Measurements from ENCODE around the gene ZCWPW2.

Gene ZCWPW2

GRCh38 chr3:28386049-28386448, 37.5 kb downstream of the ZCWPW2 start:
- Histone ChIP-seq H3K4me3 (ENCODE audit: insufficient read length, low read depth) (no peak overlapping the region), H3K4me1 (ENCODE audit: insufficient read depth, insufficient read length) (no peaks in the 10 kb centered on the region), H3K27me3 (ENCODE audit: insufficient read depth, insufficient read length) (no peaks in the 10 kb centered on the region), H3K36me3 (ENCODE audit: insufficient read depth, insufficient read length, low read length) (no peaks in the 10 kb centered on the region), H3K9me3 (ENCODE audit: insufficient read depth, low read length) (no peaks in the 10 kb centered on the region), H3K9ac (ENCODE audit: insufficient read length, low read depth) (no peak overlapping the region)
- TF ChIP-seq YY1 (IDR thresholded peaks at IDR 0.05; ENCODE audit: insufficient read depth, insufficient read length) = no peak
- TF ChIP-seq ZNF274 (IDR thresholded peaks at IDR 0.05; ENCODE audit: low read depth, low read length) = no peak
- no peak for TF ChIP-seq SUZ12 (IDR thresholded peaks at IDR 0.05; ENCODE audit: extremely low read depth, insufficient read depth, insufficient read length)
- DNase-seq (ENCODE audit: low read depth, low spot score) = no peak

DNA sequence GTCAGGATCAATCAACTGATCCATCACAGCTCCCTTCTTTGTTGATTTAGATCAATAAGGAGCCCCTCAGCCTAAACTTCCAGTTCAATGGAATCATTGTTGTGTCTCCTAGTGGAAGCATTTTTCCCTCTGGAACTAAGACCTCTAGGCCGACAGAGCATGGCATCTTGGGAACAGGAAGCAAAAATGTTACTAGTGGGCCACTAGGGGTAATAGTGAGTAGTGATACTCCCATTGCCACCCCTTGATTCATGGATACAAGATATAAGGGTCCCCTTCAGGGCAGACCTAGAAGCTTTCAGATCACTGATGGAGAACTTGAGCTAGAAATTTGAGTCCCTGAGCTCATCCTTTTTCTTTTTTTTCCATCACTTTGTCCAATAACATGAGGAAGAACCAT, 40.5 kb downstream of the ZCWPW2 start:
- Histone ChIP-seq H3K36me3 (ENCODE audit: insufficient read depth, insufficient read length, low read length) (no peaks in the 10 kb centered on the region), H3K9ac (ENCODE audit: insufficient read length, low read depth) (no peak overlapping the region), H3K4me3 (ENCODE audit: insufficient read length, low read depth) (no peak overlapping the region), H3K27me3 (ENCODE audit: insufficient read depth, insufficient read length) (no peaks in the 10 kb centered on the region), H3K4me1 (ENCODE audit: insufficient read depth, insufficient read length) (no peaks in the 10 kb centered on the region), H3K9me3 (ENCODE audit: insufficient read depth, low read length) (no peaks in the 10 kb centered on the region)
- no peak for DNase-seq (ENCODE audit: low read depth, low spot score)
- no peak for TF ChIP-seq SUZ12 (IDR thresholded peaks at IDR 0.05; ENCODE audit: extremely low read depth, insufficient read depth, insufficient read length)
- no peak for TF ChIP-seq ZNF274 (IDR thresholded peaks at IDR 0.05; ENCODE audit: low read depth, low read length)
- no peak for TF ChIP-seq YY1 (IDR thresholded peaks at IDR 0.05; ENCODE audit: insufficient read depth, insufficient read length)

DNA sequence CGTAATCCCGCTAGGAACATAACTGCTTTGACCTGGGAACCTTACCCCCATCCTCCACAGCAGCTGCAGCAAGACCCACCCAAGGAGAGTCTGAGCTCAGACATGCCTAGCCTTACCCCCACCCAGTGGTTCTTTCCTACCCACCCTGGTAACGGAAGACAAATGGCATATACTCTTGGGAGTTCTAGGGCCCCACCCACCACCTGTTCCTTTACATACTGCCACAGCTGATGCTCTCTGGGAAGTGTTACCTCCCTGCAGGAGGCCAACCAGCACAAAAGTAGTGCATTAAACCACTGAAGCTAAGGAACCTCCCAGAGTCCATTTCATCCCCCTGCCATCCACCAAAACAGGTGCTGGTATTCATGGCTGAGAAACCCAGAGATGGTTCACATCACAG, 50.7 kb downstream of the ZCWPW2 start:
- no peak for TF ChIP-seq ZNF274 (IDR thresholded peaks at IDR 0.05; ENCODE audit: low read depth, low read length)
- no peak for TF ChIP-seq YY1 (IDR thresholded peaks at IDR 0.05; ENCODE audit: insufficient read depth, insufficient read length)
- no peak for TF ChIP-seq SUZ12 (IDR thresholded peaks at IDR 0.05; ENCODE audit: extremely low read depth, insufficient read depth, insufficient read length)
- Histone ChIP-seq H3K36me3 (ENCODE audit: insufficient read depth, insufficient read length, low read length) (no peaks in the 10 kb centered on the region), H3K9me3 (ENCODE audit: insufficient read depth, low read length) (peaks cover 4% of the 10 kb centered on the region; the same call in 1 of the 2 replicates), H3K9ac (ENCODE audit: insufficient read length, low read depth) (no peak overlapping the region), H3K4me1 (ENCODE audit: insufficient read depth, insufficient read length) (no peaks in the 10 kb centered on the region), H3K27me3 (ENCODE audit: insufficient read depth, insufficient read length) (no peaks in the 10 kb centered on the region), H3K4me3 (ENCODE audit: insufficient read length, low read depth) (no peak overlapping the region)
- peak; percentile 3 for DNase-seq (ENCODE audit: low read depth, low spot score)

DNA sequence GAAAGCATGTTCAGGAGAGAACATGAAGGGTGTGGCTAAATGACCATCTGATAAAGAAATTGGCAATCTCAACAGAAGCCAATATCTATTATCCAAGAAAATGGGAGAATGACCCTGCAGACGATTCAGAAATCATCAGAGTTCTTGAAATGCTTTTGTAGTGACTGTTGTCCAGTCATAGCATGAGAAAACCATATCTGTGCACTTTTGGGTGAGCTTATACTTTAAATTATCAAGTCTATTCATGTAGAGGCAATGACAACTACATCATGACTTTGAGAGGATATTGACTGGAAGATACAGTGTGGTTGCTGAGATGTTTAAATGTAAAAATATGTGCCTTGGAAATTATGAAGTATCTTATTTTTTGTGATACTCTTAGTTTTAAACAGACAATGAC, 57.7 kb downstream of the ZCWPW2 start:
- no peaks in the 10 kb centered on the region for H3K36me3 ChIP-seq (ENCODE audit: insufficient read depth, insufficient read length, low read length)
- H3K27me3 ChIP-seq (ENCODE audit: insufficient read depth, insufficient read length) = no peaks in the 10 kb centered on the region
- DNase-seq (ENCODE audit: low read depth, low spot score) = no peak
- TF ChIP-seq YY1 (IDR thresholded peaks at IDR 0.05; ENCODE audit: insufficient read depth, insufficient read length) = no peak
- TF ChIP-seq SUZ12 (IDR thresholded peaks at IDR 0.05; ENCODE audit: extremely low read depth, insufficient read depth, insufficient read length) = no peak
- TF ChIP-seq ZNF274 (IDR thresholded peaks at IDR 0.05; ENCODE audit: low read depth, low read length) = no peak
- no peaks in the 10 kb centered on the region for H3K9me3 ChIP-seq (ENCODE audit: insufficient read depth, low read length)
- no peak overlapping the region for H3K9ac ChIP-seq (ENCODE audit: insufficient read length, low read depth)
- no peaks in the 10 kb centered on the region for H3K4me1 ChIP-seq (ENCODE audit: insufficient read depth, insufficient read length)
- no peak overlapping the region for H3K4me3 ChIP-seq (ENCODE audit: insufficient read length, low read depth)

- no peak for TF ChIP-seq YY1 (IDR thresholded peaks at IDR 0.05; ENCODE audit: insufficient read depth, insufficient read length)
- H3K9ac ChIP-seq (ENCODE audit: insufficient read length, low read depth) = no peak overlapping the region
- no peaks in the 10 kb centered on the region for H3K9me3 ChIP-seq (ENCODE audit: insufficient read depth, low read length)
- no peaks in the 10 kb centered on the region for H3K4me1 ChIP-seq (ENCODE audit: insufficient read depth, insufficient read length)
- H3K27me3 ChIP-seq (ENCODE audit: insufficient read depth, insufficient read length) = no peaks in the 10 kb centered on the region
- no peak overlapping the region for H3K4me3 ChIP-seq (ENCODE audit: insufficient read length, low read depth)
- no peaks in the 10 kb centered on the region for H3K36me3 ChIP-seq (ENCODE audit: insufficient read depth, insufficient read length, low read length)
- no peak for DNase-seq (ENCODE audit: low read depth, low spot score)
Observed at GRCh38 chr3:28449398-28449797, 100.9 kb downstream of the ZCWPW2 start.

- H3K9me3 ChIP-seq (ENCODE audit: insufficient read depth, low read length) = no peaks in the 10 kb centered on the region
- no peak for TF ChIP-seq SUZ12 (IDR thresholded peaks at IDR 0.05; ENCODE audit: extremely low read depth, insufficient read depth, insufficient read length)
- TF ChIP-seq YY1 (IDR thresholded peaks at IDR 0.05; ENCODE audit: insufficient read depth, insufficient read length) = no peak
- no peak for TF ChIP-seq ZNF274 (IDR thresholded peaks at IDR 0.05; ENCODE audit: low read depth, low read length)
- DNase-seq (ENCODE audit: low read depth, low spot score) = no peak
Observed at GRCh38 chr3:28462866-28463265, 114.3 kb downstream of the ZCWPW2 start.

GRCh38 chr3:28467414-28467813, 118.9 kb downstream of the ZCWPW2 start:
- TF ChIP-seq YY1 (IDR thresholded peaks at IDR 0.05; ENCODE audit: insufficient read depth, insufficient read length) (no peak), SUZ12 (IDR thresholded peaks at IDR 0.05; ENCODE audit: extremely low read depth, insufficient read depth, insufficient read length) (no peak), ZNF274 (IDR thresholded peaks at IDR 0.05; ENCODE audit: low read depth, low read length) (no peak)
- H3K4me1 ChIP-seq (ENCODE audit: insufficient read depth, insufficient read length) = no peaks in the 10 kb centered on the region
- no peak overlapping the region for H3K4me3 ChIP-seq (ENCODE audit: insufficient read length, low read depth)
- H3K9ac ChIP-seq (ENCODE audit: insufficient read length, low read depth) = no peak overlapping the region
- DNase-seq (ENCODE audit: low read depth, low spot score) = no peak
- no peaks in the 10 kb centered on the region for H3K9me3 ChIP-seq (ENCODE audit: insufficient read depth, low read length)
- no peaks in the 10 kb centered on the region for H3K36me3 ChIP-seq (ENCODE audit: insufficient read depth, insufficient read length, low read length)
- no peaks in the 10 kb centered on the region for H3K27me3 ChIP-seq (ENCODE audit: insufficient read depth, insufficient read length)

More at GRCh38 chr3:28462866-28463265, 114.3 kb downstream of the ZCWPW2 start:
- H3K36me3 ChIP-seq (ENCODE audit: insufficient read depth, insufficient read length, low read length) = no peaks in the 10 kb centered on the region
- no peak overlapping the region for H3K4me3 ChIP-seq (ENCODE audit: insufficient read length, low read depth)
- no peak overlapping the region for H3K9ac ChIP-seq (ENCODE audit: insufficient read length, low read depth)
- no peaks in the 10 kb centered on the region for H3K27me3 ChIP-seq (ENCODE audit: insufficient read depth, insufficient read length)
- no peaks in the 10 kb centered on the region for H3K4me1 ChIP-seq (ENCODE audit: insufficient read depth, insufficient read length)

- no peaks in the 10 kb centered on the region for H3K36me3 ChIP-seq (ENCODE audit: insufficient read depth, insufficient read length, low read length)
- H3K9me3 ChIP-seq (ENCODE audit: insufficient read depth, low read length) = no peaks in the 10 kb centered on the region
- H3K4me3 ChIP-seq (ENCODE audit: insufficient read length, low read depth) = no peak overlapping the region
- peak; percentile 16 for DNase-seq (ENCODE audit: low read depth, low spot score)
- no peaks in the 10 kb centered on the region for H3K27me3 ChIP-seq (ENCODE audit: insufficient read depth, insufficient read length)
- TF ChIP-seq ZNF274 (IDR thresholded peaks at IDR 0.05; ENCODE audit: low read depth, low read length) (no peak), YY1 (IDR thresholded peaks at IDR 0.05; ENCODE audit: insufficient read depth, insufficient read length) (no peak), SUZ12 (IDR thresholded peaks at IDR 0.05; ENCODE audit: extremely low read depth, insufficient read depth, insufficient read length) (no peak)
- H3K4me1 ChIP-seq (ENCODE audit: insufficient read depth, insufficient read length) = no peaks in the 10 kb centered on the region
- H3K9ac ChIP-seq (ENCODE audit: insufficient read length, low read depth) = no peak overlapping the region
Observed at GRCh38 chr3:28476194-28476593, 127.7 kb downstream of the ZCWPW2 start.

Data from NT2/D1 (cell line).